GM21381 (cell line): ENCODE data around the gene VMP1.
"Not testable (repeated sequence)": the region's sequence is repeated elsewhere in the genome, so short reads cannot be mapped to it uniquely, and the experiment has no call there.

Experiments used
- ATAC-seq: cut with Tn5 transposase; IDR thresholded peaks from one replicate; pipeline ENCODE4 v1.9.1; 2021; ENCODE audit warnings: mild to moderate bottlenecking, moderate library complexity; ENCODE audit not compliant: unreplicated experiment

Gene VMP1

GRCh38 chr17:59838052-59838916 lies 130.8 kb downstream of the VMP1 start:
- ATAC-seq: no peak

GRCh38 chr17:59839651-59840328 lies 132.3 kb downstream of the VMP1 start:
- ATAC-seq: no peak

GRCh38 chr17:59840329-59841090 lies 133.1 kb downstream of the VMP1 start:
- no peak for ATAC-seq

GRCh38 chr17:59841091-59841881 lies 133.8 kb downstream of the VMP1 start:
- not testable (repeated sequence) for ATAC-seq

- not testable (repeated sequence) for ATAC-seq
Measured at GRCh38 chr17:59841882-59842263, 134.4 kb downstream of the VMP1 start.

- ATAC-seq: peak; percentile 23
Measured at GRCh38 chr17:59842901-59843652, 135.6 kb downstream of the VMP1 start.

GRCh38 chr17:59844884-59845594 lies 137.6 kb downstream of the VMP1 start:
- ATAC-seq: no peak

GRCh38 chr17:59845595-59846393 lies 138.3 kb downstream of the VMP1 start:
- no peak for ATAC-seq

GRCh38 chr17:59846394-59847165 lies 139.1 kb downstream of the VMP1 start:
- ATAC-seq: peak; percentile 36

GRCh38 chr17:59848385-59848668 lies 140.9 kb downstream of the VMP1 start:
- no peak for ATAC-seq

GRCh38 chr17:59848778-59849177 lies 141.3 kb downstream of the VMP1 start:
- no peak for ATAC-seq

- not testable (repeated sequence) for ATAC-seq
Measured at GRCh38 chr17:59850311-59850710, 142.9 kb downstream of the VMP1 start.

GRCh38 chr17:59851439-59852375 lies 144.3 kb downstream of the VMP1 start:
- no peak for ATAC-seq

GRCh38 chr17:59852847-59853167 lies 145.4 kb downstream of the VMP1 start:
- not testable (repeated sequence) for ATAC-seq

- ATAC-seq: no peak
Measured at GRCh38 chr17:59853168-59853918, 145.9 kb downstream of the VMP1 start.
